Heart left ventricle (tissue), 16 donors: ENCODE measurements around the gene PHLDB3. TPM values are rescaled to one million over a fixed set of nuclear protein-coding genes. Genes with fewer than 3 reads are reported as not detected.

ENCODE experiments used
- ATAC-seq, 4 donors: fragments of 200-7000 bp; cut with Tn5 transposase; one replicate each; pipeline ENCODE4 v1.9.1; 2020 to 2022; ENCODE audit warnings: moderate library complexity in 4 of 4, mild to moderate bottlenecking in 3 of 4, moderate number of reproducible peaks in 1 of 4
- DNase-seq, 5 donors: peaks; one replicate each; pipeline ENCODE4 v3.0.0-alpha.2; 2020
- H3K27ac ChIP-seq, 12 donors: fragments of 200-600 bp; sonication (generic) in 4 of 12; one replicate each; pipeline versions ENCODE4 v1.5.0 to v1.8.0; 2016 to 2022; ENCODE audit warnings: mild to moderate bottlenecking in 2 of 12
- H3K27me3 ChIP-seq, 9 donors: fragments of 200-600 bp; sonication (generic) in 2 of 9; one replicate each; pipeline versions ENCODE4 v1.5.1 to v1.8.0; 2016 to 2022; ENCODE audit warnings: mild to moderate bottlenecking in 3 of 9
- H3K36me3 ChIP-seq, 9 donors: fragments of 200-600 bp; sonication (generic) in 2 of 9; one replicate each; pipeline versions ENCODE4 v1.5.0 to v1.8.0; 2018 to 2022; ENCODE audit warnings: mild to moderate bottlenecking in 2 of 9
- H3K4me1 ChIP-seq, 12 donors: fragments of 200-600 bp; sonication (generic) in 4 of 12; one replicate each; pipeline versions ENCODE4 v1.5.0 to v1.8.0; 2016 to 2022; ENCODE audit warnings: mild to moderate bottlenecking in 3 of 12
- H3K4me3 ChIP-seq, 12 donors: fragments of 200-600 bp; sonication (generic) in 4 of 12; one replicate each; pipeline versions ENCODE4 v1.5.0 to v1.8.0; 2017 to 2022; ENCODE audit warnings: mild to moderate bottlenecking in 9 of 12, moderate library complexity in 4 of 12
- H3K9me3 ChIP-seq, 12 donors: fragments of 200-600 bp; sonication (generic) in 4 of 12; one replicate each; pipeline versions ENCODE4 v1.5.0 to v1.8.0; 2016 to 2022; ENCODE audit warnings: mild to moderate bottlenecking in 1 of 12
- CTCF ChIP-seq, 12 donors: fragments of 200-600 bp; sonication (generic) in 4 of 12; IDR thresholded peaks; one replicate each; pipeline versions ENCODE4 v1.5.0 to v1.8.0; 2018 to 2022; ENCODE audit warnings: antibody characterized with exemption in 12 of 12, mild to moderate bottlenecking in 5 of 12
- POLR2A ChIP-seq, 2 donors: fragments of 450-650 bp; IDR thresholded peaks; one replicate each; pipeline ENCODE4 v1.6.1; 2017; ENCODE audit warnings: antibody characterized with exemption in 2 of 2, mild to moderate bottlenecking in 2 of 2, moderate library complexity in 2 of 2
- WGBS, 4 donors: extraction: QIAGEN DNeasy Blood & Tissue Kit in 2 of 4; methylation state at CpG; one replicate each; pipeline versions ENCODE4 v1.1.5 to v1.1.7; 2013 to 2018; 5-methylcytosine and 5-hydroxymethylcytosine counted together
- intact Hi-C, 10 donors: fragments of 100-400 bp; cut with DNase I; formaldehyde crosslinking; loops; one replicate each; pipeline versions ENCODE4 v1.11.1 to v1.14.2; 2022
- polyA plus RNA-seq, 2 donors: library from polyadenylated mRNA; stranded (reverse); fragments of 200-250 nt; gene quantifications; one replicate each; pipeline ENCODE4 v1.2.3, GENCODE V29; 2013
- total RNA-seq, 9 donors: library from RNA; depleted of rRNA in 2 of 9; stranded (reverse); fragments of >200 nt in 2 of 9; fragmentation: NEBNext Ultra II Directional in 3 of 9; extraction: Animal tissue kit (Norgen Biotek cat#: 25700) in 3 of 9; gene quantifications; one replicate each; pipeline versions ENCODE4 v1.1.0 to v1.2.4, GENCODE V29; 2016 to 2023
- donor health status: ischemic (EF 13 %, LVEDD 7.1; RV severe dilation, severe dysfunction).
- donor health status: healthy with polysubstance abuse.
- donor health status: DM: no; HTN: yes; CAD: no.
- donor health status: DM: no; HTN: no; CAD: no.
- donor health status: ischemic (EF 25% LVEDD 6.9; RV normal size, moderate dysfunction).
- donor health status: ischemic (EF 25% LVEDD 5.7; RV mildly dilated, moderate dysfunction).
- donor health status: healthy.
- donor health status: DM: yes; HTN: yes; CAD: no.
- donor health status: ischemic (EF 35%, LVEDD 5.7; RV mildly dilated, moderate dysfunction).
- donor health status: nonischemic (EF 11% LVEDD 7.7; RV severe dilation, severe dysfunction).
- donor health status: DM: yes; HTN: yes; CAD: no.
- donor health status: PGD.
- donor health status: ischemic (EF 29% LVEDD 5.4; RV normal size, mild dysfunction).
- donor health status: nonischemic (EF 23%, LVEDD 6.1; RV moderate dilation, normal function).

Gene PHLDB3
- total and polyA plus RNA-seq, 11 donors: 2.4 to 11.6 (median 5.7) TPM

GRCh38 chr19:43503501-43504425, 783 bp downstream of the PHLDB3 start:
- no peaks in the 10 kb centered on the region for H3K27me3 ChIP-seq
- no peaks in the 10 kb centered on the region for H3K9me3 ChIP-seq
- ATAC-seq (peak; percentile 98 to 99 (median 99)), DNase-seq (peak; percentile 97 to 99 (median 98))
- TF ChIP-seq CTCF (IDR thresholded peaks at IDR 0.05): peak in 7 of 12 donors; percentile 14 to 53 (median 33)
- TF ChIP-seq POLR2A (IDR thresholded peaks at IDR 0.05): peak in 1 of 2 donors; percentile 38
- intact Hi-C loops: loop anchor here in 8 of 10 donors (1.0 to 5.0 kb wide), 3 partner anchors 41 to 56 kb away; no protein-coding TSS in a partner anchor
- H3K4me3 ChIP-seq: peak overlapping the region; percentile 45 to 95 (median 78)
- peaks cover 0 to 16% (median 10%) of the 10 kb centered on the region in 9 donors for H3K36me3 ChIP-seq
- H3K27ac ChIP-seq: peak overlapping the region; percentile 42 to 97 (median 89)
- WGBS, 4 donors: 1 to 3% (median 2%) methylated on average over 35 to 64 of the region's 64 CpGs
- peaks cover 0 to 29% (median 14%) of the 10 kb centered on the region in 12 donors for H3K4me1 ChIP-seq

- no peak for ATAC-seq
- 76 to 87% (median 81%) methylated on average over 23 of the region's 23 CpGs for WGBS, 4 donors
- peaks cover 0 to 10% (median 2%) of the 10 kb centered on the region in 9 donors for H3K36me3 ChIP-seq
- H3K4me1 ChIP-seq: peaks cover 0 to 33% (median 16%) of the 10 kb centered on the region in 12 donors
- no peak for TF ChIP-seq CTCF (IDR thresholded peaks at IDR 0.05)
- no peak for TF ChIP-seq POLR2A (IDR thresholded peaks at IDR 0.05)
- H3K4me3 ChIP-seq: peak overlapping the region in 4 of 12 donors; percentile 67 to 95 (median 88)
- no peak for DNase-seq
- H3K9me3 ChIP-seq: no peaks in the 10 kb centered on the region
- intact Hi-C loops: loop anchor here in 7 of 10 donors (5.0 kb wide), 1 partner anchor 40 kb away; no protein-coding TSS in a partner anchor
- H3K27ac ChIP-seq: no peak overlapping the region
- H3K27me3 ChIP-seq: no peaks in the 10 kb centered on the region
Observed at GRCh38 chr19:43502419-43502976, 2.0 kb downstream of the PHLDB3 start.

GRCh38 chr19:43501661-43502418, 2.7 kb downstream of the PHLDB3 start:
- intact Hi-C loops: loop anchor here in 7 of 10 donors (5.0 kb wide), 1 partner anchor 40 kb away; no protein-coding TSS in a partner anchor
- no peaks in the 10 kb centered on the region for H3K9me3 ChIP-seq
- H3K4me1 ChIP-seq: peaks cover 0 to 33% (median 16%) of the 10 kb centered on the region in 12 donors
- no peaks in the 10 kb centered on the region for H3K27me3 ChIP-seq
- DNase-seq: no peak
- 65 to 83% (median 70%) methylated on average over 32 to 43 of the region's 43 CpGs for WGBS, 4 donors
- no peak for ATAC-seq
- H3K4me3 ChIP-seq: peak overlapping the region in 1 of 12 donors; percentile 95
- TF ChIP-seq POLR2A (IDR thresholded peaks at IDR 0.05) (no peak), CTCF (IDR thresholded peaks at IDR 0.05) (no peak)
- no peak overlapping the region for H3K27ac ChIP-seq
- peaks cover 0 to 16% (median 8%) of the 10 kb centered on the region in 9 donors for H3K36me3 ChIP-seq
